Thymus (tissue), 11 donors: ENCODE measurements around the gene ELMOD2. TPM values are rescaled to one million over a fixed set of nuclear protein-coding genes. Genes with fewer than 3 reads are reported as not detected.
"Not testable (repeated sequence)": the region's sequence is repeated elsewhere in the genome, so short reads cannot be mapped to it uniquely, and the experiment has no call there.

Source experiments
- DNase-seq, 9 donors: peaks; one replicate each; pipeline ENCODE4 v3.0.0-alpha.2; 2013; ENCODE audit warnings: low spot score in 9 of 9, low read depth in 6 of 9, missing footprints in 1 of 9
- H3K27ac ChIP-seq, 2 donors: one replicate each; pipeline ENCODE4 v1.5.1; 2013; ENCODE audit warnings: control low read depth in 1 of 2, low read depth in 1 of 2, low read length in 1 of 2, mild to moderate bottlenecking in 1 of 2, moderate library complexity in 1 of 2
- H3K27me3 ChIP-seq, 2 donors: one replicate each; pipeline ENCODE4 v1.5.1; 2013; ENCODE audit warnings: low read length in 1 of 2; ENCODE audit not compliant: control insufficient read depth in 2 of 2, insufficient read depth in 1 of 2
- H3K36me3 ChIP-seq, 2 donors: one replicate each; pipeline ENCODE4 v1.5.1; 2013; ENCODE audit warnings: low read length in 1 of 2, mild to moderate bottlenecking in 1 of 2, moderate library complexity in 1 of 2; ENCODE audit not compliant: control insufficient read depth in 2 of 2, insufficient read depth in 2 of 2
- H3K4me1 ChIP-seq, 2 donors: one replicate each; pipeline ENCODE4 v1.5.1; 2013; ENCODE audit warnings: low read length in 2 of 2; ENCODE audit not compliant: control insufficient read depth in 2 of 2, insufficient read depth in 2 of 2
- H3K4me3 ChIP-seq, 2 donors: one replicate each; pipeline ENCODE4 v1.5.1; 2013; ENCODE audit warnings: low read length in 2 of 2, control low read depth in 1 of 2, mild to moderate bottlenecking in 1 of 2
- H3K9me3 ChIP-seq, 2 donors: one replicate each; pipeline ENCODE4 v1.5.1; 2013; ENCODE audit warnings: low read length in 1 of 2, mild to moderate bottlenecking in 1 of 2; ENCODE audit not compliant: control insufficient read depth in 2 of 2, insufficient read depth in 1 of 2
- WGBS: extraction: QIAGEN DNeasy Blood & Tissue Kit; methylation state at CpG from one replicate; pipeline ENCODE4 v1.1.7; 2013; 5-methylcytosine and 5-hydroxymethylcytosine counted together
- polyA plus RNA-seq: library from polyadenylated mRNA; stranded (reverse); fragments of 200-250 nt; gene quantifications from one replicate; pipeline ENCODE4 v1.2.3, GENCODE V29; 2013
- total RNA-seq: library from RNA; stranded (reverse); fragments of 120-200 nt; gene quantifications from one replicate; pipeline ENCODE4 v1.2.4, GENCODE V29; 2013
- donor health status: healthy.

Gene ELMOD2
- total and polyA plus RNA-seq, 2 donors = 17.2 to 25.6 TPM

DNA sequence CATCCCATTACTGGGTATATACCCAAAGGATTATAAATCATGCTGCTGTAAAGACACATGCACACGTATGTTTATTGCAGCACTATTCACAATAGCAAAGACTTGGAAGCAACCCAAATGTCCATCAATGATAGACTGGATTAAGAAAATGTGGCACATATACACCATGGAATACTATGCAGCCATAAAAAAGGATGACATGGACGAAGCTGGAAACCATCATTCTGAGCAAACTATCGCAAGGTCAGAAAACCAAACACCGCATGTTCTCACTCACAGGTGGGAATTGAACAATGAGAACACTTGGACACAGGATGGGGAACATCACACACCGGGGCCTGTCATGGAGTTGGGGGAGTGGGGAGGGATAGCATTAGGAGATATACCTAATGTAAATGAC, 10.2 kb upstream of the ELMOD2 start:
- H3K36me3 ChIP-seq, H3K27me3 ChIP-seq, DNase-seq, H3K27ac ChIP-seq, H3K4me3 ChIP-seq, H3K4me1 ChIP-seq, H3K9me3 ChIP-seq: not testable (repeated sequence)
- over 99% methylated on average over 5 of the region's 5 CpGs for WGBS

DNA sequence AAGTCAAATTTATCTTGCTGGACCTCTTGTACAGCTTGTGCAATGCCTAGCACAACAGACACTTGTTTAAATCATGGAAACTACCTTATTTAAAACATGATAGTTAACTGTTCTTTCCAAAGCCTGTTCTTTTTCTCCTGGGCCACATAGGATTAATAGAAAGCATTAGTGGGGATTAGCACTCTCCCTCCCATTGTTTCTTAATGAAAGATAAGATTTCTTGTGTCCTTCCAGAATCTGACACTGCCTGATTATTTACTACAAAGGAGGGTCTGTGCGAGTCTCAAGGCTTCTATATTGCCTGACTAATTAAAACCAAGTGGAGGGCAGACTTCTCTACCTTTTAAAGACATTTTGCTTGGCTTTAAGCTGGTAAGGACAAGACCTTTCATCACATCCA, 8.5 kb upstream of the ELMOD2 start:
- Histone ChIP-seq H3K9me3 (no peaks in the 10 kb centered on the region), H3K4me1 (no peaks in the 10 kb centered on the region), H3K27ac (no peak overlapping the region), H3K4me3 (no peak overlapping the region), H3K36me3 (no peaks in the 10 kb centered on the region), H3K27me3 (no peaks in the 10 kb centered on the region)
- no peak for DNase-seq
- 89% methylated on average over 1 of the region's 1 CpG for WGBS

GRCh38 chr4:140523370-140523856, 555 bp upstream of the ELMOD2 start:
- Histone ChIP-seq H3K36me3 (peaks cover 0 to 9% of the 10 kb centered on the region in 2 donors), H3K27me3 (no peaks in the 10 kb centered on the region), H3K27ac (peak overlapping the region in 1 of 2 donors; percentile 37), H3K9me3 (no peaks in the 10 kb centered on the region), H3K4me3 (peak overlapping the region; percentile 69 to 79), H3K4me1 (peaks cover 0 to 4% of the 10 kb centered on the region in 2 donors)
- no peak for DNase-seq
- 36% methylated on average over 8 of the region's 8 CpGs for WGBS

GRCh38 chr4:140529434-140529833, 5.5 kb downstream of the ELMOD2 start:
- Histone ChIP-seq H3K4me3 (no peak overlapping the region), H3K27ac (no peak overlapping the region), H3K9me3 (no peaks in the 10 kb centered on the region), H3K36me3 (peaks cover 0 to 15% of the 10 kb centered on the region in 2 donors), H3K27me3 (no peaks in the 10 kb centered on the region), H3K4me1 (no peaks in the 10 kb centered on the region)
- DNase-seq = no peak
- 95% methylated on average over 1 of the region's 1 CpG for WGBS

GRCh38 chr4:140533951-140534480, 10.0 kb downstream of the ELMOD2 start:
- 95% methylated on average over 4 of the region's 4 CpGs for WGBS
- Histone ChIP-seq H3K27ac (no peak overlapping the region), H3K4me3 (no peak overlapping the region), H3K36me3 (peaks cover 3 to 19% of the 10 kb centered on the region in 2 donors), H3K4me1 (no peaks in the 10 kb centered on the region), H3K9me3 (no peaks in the 10 kb centered on the region), H3K27me3 (no peaks in the 10 kb centered on the region)
- DNase-seq = no peak

DNA sequence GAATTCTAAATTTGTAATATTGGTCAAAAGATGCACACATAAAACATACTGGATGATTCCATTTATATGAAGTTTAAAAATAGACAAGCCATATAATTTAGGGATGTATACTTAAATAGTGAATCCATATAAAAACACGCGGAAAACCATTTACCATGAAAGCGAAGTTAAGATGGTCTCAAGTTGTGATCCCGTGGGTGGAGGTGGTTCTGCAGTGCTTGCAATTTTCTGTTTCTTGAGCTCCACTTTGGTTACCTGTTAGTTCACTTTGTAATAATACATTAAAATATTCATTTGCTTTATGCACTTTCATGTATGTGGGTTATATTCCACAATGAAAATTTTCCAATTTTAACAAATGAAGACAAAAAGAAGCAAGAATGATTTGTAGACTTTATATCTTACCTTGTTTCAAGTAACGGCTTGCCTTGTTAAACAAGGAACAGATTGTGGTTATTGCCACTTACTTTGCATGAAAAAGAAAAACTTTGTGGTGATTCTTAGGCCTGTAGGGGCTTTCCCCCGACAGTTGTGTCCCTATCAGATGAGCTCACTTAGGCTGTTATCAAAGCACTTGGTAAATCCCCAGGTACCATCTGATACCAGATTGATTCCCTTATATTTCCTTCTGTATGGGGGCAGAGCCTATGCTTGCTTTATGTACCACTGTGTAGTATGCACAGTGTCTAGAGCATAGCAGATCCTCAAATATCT, 32.6 kb downstream of the ELMOD2 start:
- DNase-seq = peak in 2 of 9 donors; percentile 8 to 41
- 92% methylated on average over 6 of the region's 6 CpGs for WGBS
- no peak overlapping the region for H3K27ac ChIP-seq
- no peaks in the 10 kb centered on the region for H3K9me3 ChIP-seq
- H3K4me1 ChIP-seq = no peaks in the 10 kb centered on the region
- no peak overlapping the region for H3K4me3 ChIP-seq
- H3K27me3 ChIP-seq = peaks cover 0 to 2% of the 10 kb centered on the region in 2 donors
- no peaks in the 10 kb centered on the region for H3K36me3 ChIP-seq

DNA sequence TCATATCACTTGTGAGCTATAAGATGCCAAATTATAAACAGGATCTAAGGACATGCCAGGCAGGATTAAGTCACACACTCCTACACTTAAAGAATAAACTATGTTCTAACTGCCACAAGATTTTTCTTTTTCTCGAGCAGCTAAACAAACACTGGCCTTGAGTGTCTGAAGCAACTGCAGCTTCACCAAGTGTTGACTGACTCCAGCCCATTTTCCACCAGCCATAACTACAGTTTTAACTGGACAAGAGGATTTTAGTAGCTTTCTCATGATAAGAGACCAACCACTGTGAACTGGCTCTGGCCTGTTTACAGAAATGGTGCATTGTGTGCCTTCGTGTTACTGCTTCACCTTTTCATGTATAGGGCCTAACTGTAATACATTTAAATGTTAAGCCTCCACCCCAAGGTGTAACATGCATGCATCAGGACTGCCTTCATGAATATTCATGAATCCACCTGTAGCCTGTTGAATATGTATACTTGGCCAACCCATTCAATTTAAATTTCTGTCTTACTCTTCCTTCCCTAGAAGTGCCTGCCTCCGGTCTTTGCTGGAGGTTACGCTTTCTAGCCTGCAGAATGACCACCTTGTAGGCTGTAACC, 34.0 kb downstream of the ELMOD2 start:
- no peaks in the 10 kb centered on the region for H3K4me1 ChIP-seq
- no peak overlapping the region for H3K4me3 ChIP-seq
- no peaks in the 10 kb centered on the region for H3K9me3 ChIP-seq
- no peaks in the 10 kb centered on the region for H3K36me3 ChIP-seq
- WGBS = 85% methylated on average over 4 of the region's 4 CpGs
- peaks cover 0 to 2% of the 10 kb centered on the region in 2 donors for H3K27me3 ChIP-seq
- no peak overlapping the region for H3K27ac ChIP-seq
- no peak for DNase-seq

DNA sequence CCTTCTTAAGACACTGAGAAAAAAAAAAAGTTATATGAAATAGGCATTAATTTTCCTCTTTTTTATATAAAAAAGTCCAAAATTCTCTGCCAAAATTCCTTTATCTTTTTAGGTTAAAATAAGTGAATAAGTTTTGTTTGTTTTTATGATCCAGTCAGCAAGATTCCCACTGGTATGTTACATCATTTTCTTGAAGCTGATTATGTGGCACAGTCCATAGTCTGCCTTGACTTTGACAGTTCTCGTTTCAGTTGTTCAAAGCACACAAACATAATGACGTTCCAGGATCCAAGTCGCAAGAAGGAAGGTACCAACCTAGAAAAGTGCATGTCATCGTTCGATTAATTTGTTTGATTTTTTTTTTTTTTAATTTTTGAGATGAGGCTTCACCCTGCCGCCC, 35.7 kb downstream of the ELMOD2 start:
- Histone ChIP-seq H3K36me3 (no peaks in the 10 kb centered on the region), H3K27me3 (peaks cover 0 to 3% of the 10 kb centered on the region in 2 donors), H3K9me3 (no peaks in the 10 kb centered on the region), H3K4me3 (no peak overlapping the region), H3K4me1 (no peaks in the 10 kb centered on the region), H3K27ac (no peak overlapping the region)
- 96% methylated on average over 6 of the region's 6 CpGs for WGBS
- DNase-seq = no peak
